Measurements from ENCODE around the gene SPOCK2. TPM values are rescaled to one million over a fixed set of nuclear protein-coding genes. Genes with fewer than 3 reads are reported as not detected.
"Not testable (repeated sequence)": the region's sequence is repeated elsewhere in the genome, so short reads cannot be mapped to it uniquely, and the experiment has no call there.

The SPOCK2 gene
- total and polyA plus RNA-seq, 2 donors (not counting 3 experiments of a cell fraction or from before 2014, with no cell fraction given), result 0.40 to 1.1 TPM

- intact Hi-C loops (cut with micrococcal nuclease) (no loop called here), dilution Hi-C loops (cut with MboI; ENCODE audit: extremely low pct_ligation_motif_present, low sequenced_read_pairs) (no loop called here)
- no TSS peak for BruUV-seq (replicated peaks)
- Histone ChIP-seq H3K9ac (replicated peaks; ENCODE audit: extremely low read depth, insufficient read depth, low read length) (no peak overlapping the region), H3K27ac (ENCODE audit: insufficient read depth, low read depth, low read length) (no peak overlapping the region), H3K4me1 (ENCODE audit: control insufficient read depth, extremely low read depth, insufficient read depth, low read length) (no peaks in the 10 kb centered on the region), H3K27me3 (ENCODE audit: control insufficient read depth in 2 of 2, insufficient read depth in 2 of 2, low read length in 2 of 2) (no peaks in the 10 kb centered on the region), H3K9me1 (replicated peaks; ENCODE audit: control insufficient read depth, extremely low read depth, insufficient read depth, low read length) (no peaks in the 10 kb centered on the region), H4K20me1 (replicated peaks; ENCODE audit: control insufficient read depth, extremely low read depth, insufficient read depth, low read length) (no peaks in the 10 kb centered on the region), H3K36me3 (ENCODE audit: control insufficient read depth in 2 of 2, extremely low read depth in 1 of 2, insufficient read depth in 2 of 2, low read length in 2 of 2) (peaks cover 0 to 2% of the 10 kb centered on the region in 2 experiments), H3K79me2 (ENCODE audit: control insufficient read depth, insufficient read depth, low read length) (no peaks in the 10 kb centered on the region), H2AFZ (ENCODE audit: low read depth, low read length) (no peak overlapping the region), H3K9me3 (replicated peaks; ENCODE audit: control insufficient read depth, insufficient read depth, low read length) (no peaks in the 10 kb centered on the region), H3K4me2 (ENCODE audit: insufficient read depth, low read length) (no peak overlapping the region), H3K4me3 (replicated peaks in 1 of 3; ENCODE audit: insufficient read depth in 1 of 3, low read depth in 1 of 3, low read length in 3 of 3) (no peak overlapping the region)
- ChIA-PET POLR2A (no interaction called here), CTCF (interaction anchor here (1.5 to 1.6 kb wide), 2 partner anchors 17 to 60 kb away, joined by 6 to 11 read pairs; no protein-coding TSS in a partner anchor)
- TF ChIP-seq POLR2AphosphoS5 (IDR thresholded peaks at IDR 0.05; ENCODE audit: insufficient read depth, low read depth, low read length) (no peak), EZH2 (IDR thresholded peaks at IDR 0.05; ENCODE audit: borderline replicate concordance, low read depth, low read length, severe bottlenecking) (no peak), POLR2A (IDR thresholded peaks at IDR 0.05; ENCODE audit: low read depth, low read length) (no peak), MYC (IDR thresholded peaks at IDR 0.05; ENCODE audit: low read depth, low read length) (no peak), FOS (IDR thresholded peaks at IDR 0.05; ENCODE audit: borderline replicate concordance, insufficient read depth, low read length) (no peak), MAX (IDR thresholded peaks at IDR 0.05; ENCODE audit: insufficient read depth, insufficient read length) (no peak), GATA2 (IDR thresholded peaks at IDR 0.05; ENCODE audit: insufficient read depth, insufficient read length, low read depth, low read length) (no peak), JUN (IDR thresholded peaks at IDR 0.05; ENCODE audit: borderline replicate concordance, insufficient read depth, insufficient read length, low read depth) (no peak)
- FAIRE-seq (no peak), DNase-seq (ENCODE audit: low read depth, low spot score) (no peak)
Measured at GRCh38 chr10:72108830-72109635, 20.7 kb upstream of the SPOCK2 start.

GRCh38 chr10:72108004-72108370 lies 19.6 kb upstream of the SPOCK2 start:
- H3K4me2 ChIP-seq (ENCODE audit: insufficient read depth, low read length); H3K36me3 ChIP-seq (ENCODE audit: control insufficient read depth in 2 of 2, extremely low read depth in 1 of 2, insufficient read depth in 2 of 2, low read length in 2 of 2); H3K9me1 ChIP-seq (replicated peaks; ENCODE audit: control insufficient read depth, extremely low read depth, insufficient read depth, low read length); BruUV-seq (replicated peaks); POLR2A ChIA-PET; intact Hi-C loops (cut with micrococcal nuclease); H3K27ac ChIP-seq (ENCODE audit: insufficient read depth, low read depth, low read length); H3K9ac ChIP-seq (replicated peaks; ENCODE audit: extremely low read depth, insufficient read depth, low read length); H3K4me1 ChIP-seq (ENCODE audit: control insufficient read depth, extremely low read depth, insufficient read depth, low read length); FAIRE-seq; H4K20me1 ChIP-seq (replicated peaks; ENCODE audit: control insufficient read depth, extremely low read depth, insufficient read depth, low read length); H3K27me3 ChIP-seq (ENCODE audit: control insufficient read depth in 2 of 2, insufficient read depth in 2 of 2, low read length in 2 of 2); H3K9me3 ChIP-seq (replicated peaks; ENCODE audit: control insufficient read depth, insufficient read depth, low read length); H2AFZ ChIP-seq (ENCODE audit: low read depth, low read length); H3K79me2 ChIP-seq (ENCODE audit: control insufficient read depth, insufficient read depth, low read length); H3K4me3 ChIP-seq (replicated peaks in 1 of 3; ENCODE audit: insufficient read depth in 1 of 3, low read depth in 1 of 3, low read length in 3 of 3); dilution Hi-C loops (cut with MboI; ENCODE audit: extremely low pct_ligation_motif_present, low sequenced_read_pairs); DNase-seq (ENCODE audit: low read depth, low spot score): not testable (repeated sequence)
- CTCF ChIA-PET, result interaction anchor here (1.5 to 1.6 kb wide), 2 partner anchors 18 to 59 kb away, joined by 6 to 11 read pairs; no protein-coding TSS in a partner anchor
